ENCODE results near the gene CX3CR1. TPM values are rescaled to one million over a fixed set of nuclear protein-coding genes. Genes with fewer than 3 reads are reported as not detected.

CX3CR1 gene
- total and polyA plus RNA-seq, 2 of the 4 experiments (the other 2 are of a cell fraction): not detected

DNA sequence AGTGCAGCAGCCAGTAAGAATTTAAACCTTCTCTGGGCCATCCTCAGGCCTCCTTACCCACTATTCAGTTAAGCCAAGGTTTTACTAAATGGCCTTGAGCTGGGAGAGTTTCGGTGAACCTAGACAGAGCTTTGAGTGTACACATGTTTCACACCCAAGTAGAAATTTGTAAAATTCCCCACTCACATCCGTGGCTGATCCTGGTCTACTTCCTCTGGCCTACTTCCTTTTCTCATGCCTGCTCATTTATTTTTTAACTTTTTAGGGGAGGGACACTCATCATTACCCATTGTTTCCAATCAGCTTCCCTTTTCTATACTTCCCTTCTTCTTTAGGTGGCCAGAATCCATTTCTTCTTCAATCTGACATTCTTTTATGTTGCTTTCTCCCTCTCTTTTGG is 7.6 kb downstream of the CX3CR1 start:
- WGBS, 2 experiments (ENCODE audit: extremely low coverage in 2 of 2, insufficient read length in 1 of 2): no CpG with 5 or more reads among the region's 2 CpGs

More for the DNA sequence above, 7.6 kb downstream of the CX3CR1 start:
- H3K4me3 ChIP-seq (ENCODE audit: insufficient read depth, low read depth, low read length): no peak overlapping the region
- no peaks in the 10 kb centered on the region for H3K9me1 ChIP-seq (ENCODE audit: insufficient read depth, low read length)
- CTCF ChIA-PET: no interaction called here
- H3K23ac ChIP-seq (ENCODE audit: low read depth, low read length): no peak overlapping the region
- H3K18ac ChIP-seq (ENCODE audit: low read depth, low read length): no peak overlapping the region
- no peak overlapping the region for H2AFZ ChIP-seq (replicated peaks; ENCODE audit: low read length, poor library complexity)
- in situ Hi-C loops (cut with MboI; ENCODE audit: low sequenced_read_pairs) (no loop called here), intact Hi-C loops (cut with micrococcal nuclease) (no loop called here), dilution Hi-C loops (cut with HindIII; ENCODE audit: low sequenced_read_pairs, unreplicated experiment) (no loop called here)
- H2AK9ac ChIP-seq (replicated peaks; ENCODE audit: low read depth, low read length, poor library complexity): no peak overlapping the region
- no peak overlapping the region for H3K9ac ChIP-seq (ENCODE audit: low read depth, low read length)
- no peak overlapping the region for H2AK5ac ChIP-seq (ENCODE audit: low read depth, low read length)
- no peak overlapping the region for H3K4me2 ChIP-seq (ENCODE audit: low read depth, low read length)
- no peak overlapping the region for H4K91ac ChIP-seq (ENCODE audit: insufficient read depth, low read depth, low read length)
- no peak overlapping the region for H3K27ac ChIP-seq (ENCODE audit: insufficient read depth, low read length)
- peaks cover 33% of the 10 kb centered on the region for H3K27me3 ChIP-seq (ENCODE audit: control insufficient read depth, insufficient read depth, low read length)
- POLR2A ChIA-PET (ENCODE audit: unreplicated experiment): no interaction called here
- H2BK120ac ChIP-seq (ENCODE audit: low read depth, low read length): no peak overlapping the region
- no peak overlapping the region for H2BK5ac ChIP-seq (ENCODE audit: low read depth, low read length, poor library complexity, severe bottlenecking)
- H2BK20ac ChIP-seq (ENCODE audit: low read depth, low read length): no peak overlapping the region
- BruUV-seq (replicated peaks): no TSS peak
- H4K8ac ChIP-seq (ENCODE audit: low read depth in 2 of 2, low read length in 2 of 2): no peak overlapping the region
- no peaks in the 10 kb centered on the region for H3K9me3 ChIP-seq (ENCODE audit: control insufficient read depth, insufficient read depth, low read length)
- TF ChIP-seq RAD21 (IDR thresholded peaks at IDR 0.05; ENCODE audit: low read length) (no peak), MAFK (IDR thresholded peaks at IDR 0.05; ENCODE audit: low read depth, low read length) (no peak), MAZ (IDR thresholded peaks at IDR 0.05; ENCODE audit: borderline replicate concordance, low read depth, low read length) (no peak), FOS (IDR thresholded peaks at IDR 0.05; ENCODE audit: low read depth, low read length) (no peak), CEBPB (IDR thresholded peaks at IDR 0.05; ENCODE audit: low read depth, low read length) (no peak), BHLHE40 (IDR thresholded peaks at IDR 0.05; ENCODE audit: low read depth, low read length) (no peak), CHD1 (IDR thresholded peaks at IDR 0.05; ENCODE audit: low read depth, low read length) (no peak), RFX5 (IDR thresholded peaks at IDR 0.05; ENCODE audit: low read depth, low read length) (no peak), SMC3 (IDR thresholded peaks at IDR 0.05; ENCODE audit: low read depth, low read length) (no peak), POLR2A (IDR thresholded peaks at IDR 0.05; ENCODE audit: low read depth, low read length) (no peak)
- TF ChIP-seq, protein P1, sequence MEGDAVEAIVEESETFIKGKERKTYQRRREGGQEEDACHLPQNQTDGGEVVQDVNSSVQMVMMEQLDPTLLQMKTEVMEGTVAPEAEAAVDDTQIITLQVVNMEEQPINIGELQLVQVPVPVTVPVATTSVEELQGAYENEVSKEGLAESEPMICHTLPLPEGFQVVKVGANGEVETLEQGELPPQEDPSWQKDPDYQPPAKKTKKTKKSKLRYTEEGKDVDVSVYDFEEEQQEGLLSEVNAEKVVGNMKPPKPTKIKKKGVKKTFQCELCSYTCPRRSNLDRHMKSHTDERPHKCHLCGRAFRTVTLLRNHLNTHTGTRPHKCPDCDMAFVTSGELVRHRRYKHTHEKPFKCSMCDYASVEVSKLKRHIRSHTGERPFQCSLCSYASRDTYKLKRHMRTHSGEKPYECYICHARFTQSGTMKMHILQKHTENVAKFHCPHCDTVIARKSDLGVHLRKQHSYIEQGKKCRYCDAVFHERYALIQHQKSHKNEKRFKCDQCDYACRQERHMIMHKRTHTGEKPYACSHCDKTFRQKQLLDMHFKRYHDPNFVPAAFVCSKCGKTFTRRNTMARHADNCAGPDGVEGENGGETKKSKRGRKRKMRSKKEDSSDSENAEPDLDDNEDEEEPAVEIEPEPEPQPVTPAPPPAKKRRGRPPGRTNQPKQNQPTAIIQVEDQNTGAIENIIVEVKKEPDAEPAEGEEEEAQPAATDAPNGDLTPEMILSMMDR (conservative IDR thresholded peaks at IDR 0.05; ENCODE audit: low read depth, low read length): no peak
- TF ChIP-seq, protein P2, sequence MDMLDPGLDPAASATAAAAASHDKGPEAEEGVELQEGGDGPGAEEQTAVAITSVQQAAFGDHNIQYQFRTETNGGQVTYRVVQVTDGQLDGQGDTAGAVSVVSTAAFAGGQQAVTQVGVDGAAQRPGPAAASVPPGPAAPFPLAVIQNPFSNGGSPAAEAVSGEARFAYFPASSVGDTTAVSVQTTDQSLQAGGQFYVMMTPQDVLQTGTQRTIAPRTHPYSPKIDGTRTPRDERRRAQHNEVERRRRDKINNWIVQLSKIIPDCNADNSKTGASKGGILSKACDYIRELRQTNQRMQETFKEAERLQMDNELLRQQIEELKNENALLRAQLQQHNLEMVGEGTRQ (IDR thresholded peaks at IDR 0.05; ENCODE audit: low read depth, low read length): no peak
- TF ChIP-seq, protein P3, sequence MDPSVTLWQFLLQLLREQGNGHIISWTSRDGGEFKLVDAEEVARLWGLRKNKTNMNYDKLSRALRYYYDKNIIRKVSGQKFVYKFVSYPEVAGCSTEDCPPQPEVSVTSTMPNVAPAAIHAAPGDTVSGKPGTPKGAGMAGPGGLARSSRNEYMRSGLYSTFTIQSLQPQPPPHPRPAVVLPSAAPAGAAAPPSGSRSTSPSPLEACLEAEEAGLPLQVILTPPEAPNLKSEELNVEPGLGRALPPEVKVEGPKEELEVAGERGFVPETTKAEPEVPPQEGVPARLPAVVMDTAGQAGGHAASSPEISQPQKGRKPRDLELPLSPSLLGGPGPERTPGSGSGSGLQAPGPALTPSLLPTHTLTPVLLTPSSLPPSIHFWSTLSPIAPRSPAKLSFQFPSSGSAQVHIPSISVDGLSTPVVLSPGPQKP (IDR thresholded peaks at IDR 0.05; ENCODE audit: borderline replicate concordance, low read depth, low read length): no peak
- no peak overlapping the region for H3K56ac ChIP-seq (ENCODE audit: extremely low read depth, insufficient read depth, low read length)
- no peak overlapping the region for H3K14ac ChIP-seq (replicated peaks; ENCODE audit: low read depth, low read length)
- no peaks in the 10 kb centered on the region; the same call in 1 of the 2 replicates for H3K4me1 ChIP-seq (ENCODE audit: control insufficient read depth, insufficient read depth, low read length)
- H2BK15ac ChIP-seq (ENCODE audit: low read depth, low read length): no peak overlapping the region
- DNase-seq (no peak), ATAC-seq (ENCODE audit: low read depth) (no peak)
- H3K79me1 ChIP-seq (ENCODE audit: low read depth in 1 of 2, low read length in 2 of 2): no peaks in the 10 kb centered on the region
- H3K4ac ChIP-seq (ENCODE audit: low read depth, low read length): no peak overlapping the region
- H4K20me1 ChIP-seq (ENCODE audit: insufficient read depth, low read length): no peaks in the 10 kb centered on the region
- no peak overlapping the region for H4K5ac ChIP-seq (ENCODE audit: low read depth, low read length)
- no peaks in the 10 kb centered on the region for H3K36me3 ChIP-seq (ENCODE audit: control insufficient read depth, insufficient read depth, low read length)
